GM19099 (cell line): ENCODE results near the gene TIMELESS.

Experiments
- POLR2A ChIP-seq: IDR thresholded peaks from 3 replicates; pipeline ENCODE4 v1.6.1; 2011; ENCODE audit warnings: low read depth; ENCODE audit not compliant: insufficient read length; ENCODE audit errors: extremely low read depth

Gene TIMELESS

GRCh38 chr12:56462565-56462964 is 13.3 kb upstream of the TIMELESS start:
- no peak for TF ChIP-seq POLR2A

DNA sequence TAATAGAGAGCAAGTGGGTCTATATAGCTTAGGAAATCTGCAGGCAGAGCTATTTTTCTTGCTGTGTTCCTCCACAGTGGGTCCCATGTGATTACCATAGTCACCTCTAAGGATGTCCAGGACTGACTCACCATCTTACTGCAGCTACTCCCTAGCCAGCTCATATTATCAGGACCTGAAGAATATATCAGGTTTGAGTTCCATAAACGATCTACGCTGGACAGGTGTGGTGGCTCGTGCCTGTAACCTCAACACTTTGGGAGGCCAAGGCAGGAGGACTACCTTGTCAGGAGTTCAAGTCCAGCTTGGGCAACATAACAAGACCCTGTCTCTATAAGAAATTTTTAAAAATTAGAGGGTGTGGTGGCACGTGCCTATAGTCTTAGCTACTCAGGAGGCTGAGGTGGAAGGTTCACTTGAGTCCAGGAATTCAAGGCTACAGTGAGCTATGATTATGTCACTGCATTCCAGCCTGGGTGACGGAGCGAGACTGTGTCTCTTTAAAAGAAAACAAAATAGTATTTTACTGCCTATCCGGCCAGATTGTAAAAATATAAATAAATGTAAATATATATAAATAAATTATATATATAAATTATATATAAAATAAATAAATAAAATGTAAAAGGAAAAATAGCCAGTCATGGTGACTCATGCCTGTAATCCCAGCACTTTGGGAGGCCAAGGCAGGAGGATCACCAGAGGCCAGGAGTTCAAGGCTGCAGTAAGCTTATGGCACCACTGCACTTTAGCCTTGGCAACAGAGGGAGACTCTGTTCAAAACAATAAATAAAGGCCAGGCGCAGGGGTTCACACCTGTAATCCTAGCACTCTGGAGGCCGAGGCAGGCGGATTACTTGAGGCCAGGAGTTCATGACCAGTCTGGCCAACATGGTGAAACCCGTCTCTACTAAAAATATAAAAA is 12.3 kb upstream of the TIMELESS start:
- TF ChIP-seq POLR2A = no peak

- TF ChIP-seq POLR2A = no peak
Measured at GRCh38 chr12:56457817-56458216, 8.6 kb upstream of the TIMELESS start.

- no peak for TF ChIP-seq POLR2A
Measured at GRCh38 chr12:56454557-56454956, 5.3 kb upstream of the TIMELESS start, which contains the start of gene MIP. TSS of gene MIP (minus strand) at chr12:56454657. CDS start at chr12:56454613, 44 bp downstream.

GRCh38 chr12:56451147-56451546 is 1.9 kb upstream of the TIMELESS start:
- no peak for TF ChIP-seq POLR2A

DNA sequence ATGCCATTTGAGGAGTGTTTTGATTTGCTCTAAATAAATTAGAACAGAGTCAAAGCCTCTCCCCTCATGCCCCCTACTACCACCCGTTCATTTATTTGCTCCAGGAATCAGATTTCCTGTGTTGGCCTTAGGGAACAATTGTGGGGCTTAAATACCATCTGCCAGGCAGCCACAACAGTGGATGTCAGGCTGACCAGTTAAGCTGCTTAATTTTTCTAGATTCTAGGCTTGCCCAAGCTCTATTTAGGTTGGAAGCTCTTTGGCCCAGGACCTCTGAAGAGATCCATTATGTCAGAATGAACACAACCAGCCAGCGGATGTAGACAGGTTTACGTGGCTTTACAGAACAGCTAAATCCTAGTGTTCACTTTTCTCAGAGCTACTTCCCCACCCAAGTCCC is 1.0 kb upstream of the TIMELESS start:
- TF ChIP-seq POLR2A = no peak

DNA sequence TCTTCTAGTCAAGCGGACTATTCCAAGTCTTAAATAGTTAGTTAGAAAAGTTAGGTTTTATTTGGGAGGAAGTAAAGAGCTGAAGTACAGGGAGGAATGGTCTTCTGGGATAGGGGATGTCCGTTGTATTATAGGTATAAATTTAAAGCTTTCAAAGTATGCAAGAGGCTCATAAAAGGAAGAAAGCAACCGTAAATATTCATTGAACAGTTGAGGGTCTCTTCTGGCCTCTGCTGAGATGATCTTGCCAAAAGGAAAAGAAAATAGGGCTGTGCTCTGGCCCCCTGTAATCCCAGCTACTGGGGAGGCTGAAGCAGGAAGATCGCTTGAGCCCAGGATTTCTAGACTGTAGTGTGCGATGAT is 377 bp upstream of the TIMELESS start:
- TF ChIP-seq POLR2A = no peak

- no peak for TF ChIP-seq POLR2A
Measured at GRCh38 chr12:56437430-56438176, 11.6 kb downstream of the TIMELESS start.

DNA sequence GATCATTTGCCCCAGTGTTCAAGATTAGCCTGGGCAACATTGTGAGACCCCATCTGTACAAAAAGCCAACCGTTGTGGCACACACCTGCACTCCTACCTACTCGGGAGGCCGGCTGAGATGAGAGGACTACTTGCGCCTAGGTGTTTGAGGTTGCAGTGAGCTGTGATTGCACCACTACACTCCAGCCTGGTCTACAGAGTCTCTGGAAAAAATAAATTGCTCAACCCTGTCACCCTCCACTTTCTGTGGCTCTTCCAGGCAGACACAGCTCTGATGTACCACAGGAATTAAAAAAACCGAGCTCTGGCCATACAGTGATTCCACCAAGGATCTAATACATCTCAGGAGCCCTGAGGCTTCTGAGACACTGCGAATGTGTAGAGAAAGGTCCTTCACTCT is 14.4 kb downstream of the TIMELESS start:
- no peak for TF ChIP-seq POLR2A

- no peak for TF ChIP-seq POLR2A
Measured at GRCh38 chr12:56431850-56432249, 17.4 kb downstream of the TIMELESS start.

DNA sequence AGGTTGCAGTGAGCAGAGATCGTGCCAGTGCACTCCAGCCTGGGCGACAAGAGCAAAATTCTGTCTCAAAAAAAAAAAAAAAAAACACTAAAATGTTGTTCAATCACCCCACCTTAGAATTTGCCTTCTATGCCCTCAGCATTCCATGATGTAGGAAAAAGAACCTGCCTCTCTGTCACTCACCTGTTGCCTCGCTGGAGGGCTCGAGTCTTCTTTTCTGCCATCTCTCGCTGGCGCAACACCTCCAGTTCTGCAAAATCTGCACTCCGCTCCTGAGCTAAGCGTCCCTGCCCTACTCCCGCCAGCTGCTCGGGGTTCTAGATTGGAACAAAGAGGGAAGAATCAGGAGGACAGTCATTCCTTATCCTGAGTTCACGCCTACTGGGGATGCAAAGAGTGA is 17.9 kb downstream of the TIMELESS start:
- no peak for TF ChIP-seq POLR2A

- TF ChIP-seq POLR2A = no peak
Measured at GRCh38 chr12:56425940-56426438, 23.2 kb downstream of the TIMELESS start.

GRCh38 chr12:56425193-56425592 is 24.0 kb downstream of the TIMELESS start:
- no peak for TF ChIP-seq POLR2A

DNA sequence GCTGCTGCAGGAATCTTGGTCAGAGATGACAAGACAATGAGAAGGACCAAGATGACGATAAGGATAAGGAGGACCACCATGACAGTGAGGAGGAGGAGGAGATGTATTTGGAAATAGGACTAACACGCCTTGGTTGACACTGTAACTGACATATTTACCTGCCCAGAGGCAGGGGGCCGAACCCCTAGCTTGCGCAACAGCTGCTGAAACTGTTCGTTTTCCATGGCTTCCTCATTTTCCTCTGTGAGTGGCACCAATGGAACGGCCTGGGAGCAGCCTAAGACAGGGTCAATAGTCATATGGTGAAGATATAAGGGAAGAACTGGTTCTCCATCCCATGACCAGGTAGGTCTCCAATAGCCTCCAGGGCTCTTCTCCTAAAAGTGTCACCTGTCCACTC is 28.8 kb downstream of the TIMELESS start:
- TF ChIP-seq POLR2A = no peak

DNA sequence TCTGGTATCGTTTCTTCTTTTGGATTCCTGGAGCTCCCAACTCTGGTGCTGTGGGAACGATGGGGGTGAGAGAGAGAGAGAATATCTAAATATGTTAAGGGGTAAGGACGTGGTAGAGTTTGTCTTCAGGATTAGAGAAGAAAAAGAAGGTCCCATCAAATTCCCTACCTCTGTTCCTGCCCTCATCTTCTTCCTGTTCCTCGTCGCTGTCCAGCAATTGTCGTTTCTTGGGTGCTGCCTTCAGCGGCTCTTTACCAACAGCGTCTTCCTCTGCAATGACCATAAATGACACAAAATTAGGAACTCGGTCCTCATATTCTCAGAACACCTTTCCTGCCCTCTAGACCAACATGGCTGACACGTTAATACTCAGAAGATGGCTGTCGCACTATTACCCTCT is 31.5 kb downstream of the TIMELESS start:
- no peak for TF ChIP-seq POLR2A

DNA sequence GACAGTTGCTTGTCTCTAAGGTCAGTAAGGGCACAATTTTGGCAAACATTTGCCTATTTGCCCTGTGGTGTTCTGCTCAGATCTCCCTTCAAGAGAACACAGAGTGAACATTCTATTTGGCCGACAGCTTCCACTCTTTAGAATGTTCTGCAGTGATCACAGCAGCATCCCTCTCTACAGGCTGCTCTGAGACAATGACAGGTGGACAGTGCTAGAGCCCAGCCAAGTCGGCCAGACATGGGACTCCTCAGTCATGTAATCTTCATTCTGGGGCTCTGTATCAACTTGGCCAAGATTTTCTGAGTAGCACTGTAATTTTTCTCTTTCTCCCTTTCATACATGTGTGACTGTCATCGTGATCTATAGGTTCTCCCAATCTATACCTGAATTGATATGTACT is 34.8 kb downstream of the TIMELESS start:
- no peak for TF ChIP-seq POLR2A
